PFSK-1 (cell line): ENCODE measurements around the gene MAD1L1.

Experiments used
- FOXP2 ChIP-seq: optimal IDR thresholded peaks from 2 replicates; pipeline ENCODE3; 2011; ENCODE audit warnings: borderline replicate concordance, control low read depth, inconsistent platforms; ENCODE audit not compliant: insufficient read depth; ENCODE audit errors: extremely low read length, extremely low read depth
- POLR2AphosphoS5 ChIP-seq: IDR thresholded peaks from 2 replicates; pipeline ENCODE4 v1.6.1; 2012; ENCODE audit warnings: low read depth, mild to moderate bottlenecking, control low read depth, low read length, moderate library complexity
- SIN3A ChIP-seq: IDR thresholded peaks from 2 replicates; pipeline ENCODE4 v1.6.1; 2012; ENCODE audit warnings: mild to moderate bottlenecking, low read length, moderate library complexity, borderline replicate concordance; ENCODE audit not compliant: insufficient read depth
- TAF1 ChIP-seq: IDR thresholded peaks from 2 replicates; pipeline ENCODE4 v1.6.1; 2012; ENCODE audit warnings: low read length, control low read depth, borderline replicate concordance; ENCODE audit not compliant: insufficient read depth
- TF ChIP-seq, protein P1 (sequence below), 2 experiments: IDR thresholded peaks; 2 replicates each; pipeline versions ENCODE4 v1.6.1 to v1.8.0; 2011 to 2012; ENCODE audit warnings: low read depth in 2 of 2, low read length in 2 of 2, control low read depth in 1 of 2, inconsistent platforms in 1 of 2, mild to moderate bottlenecking in 1 of 2, moderate library complexity in 1 of 2; ENCODE audit not compliant: insufficient read depth in 1 of 2

The MAD1L1 gene

DNA sequence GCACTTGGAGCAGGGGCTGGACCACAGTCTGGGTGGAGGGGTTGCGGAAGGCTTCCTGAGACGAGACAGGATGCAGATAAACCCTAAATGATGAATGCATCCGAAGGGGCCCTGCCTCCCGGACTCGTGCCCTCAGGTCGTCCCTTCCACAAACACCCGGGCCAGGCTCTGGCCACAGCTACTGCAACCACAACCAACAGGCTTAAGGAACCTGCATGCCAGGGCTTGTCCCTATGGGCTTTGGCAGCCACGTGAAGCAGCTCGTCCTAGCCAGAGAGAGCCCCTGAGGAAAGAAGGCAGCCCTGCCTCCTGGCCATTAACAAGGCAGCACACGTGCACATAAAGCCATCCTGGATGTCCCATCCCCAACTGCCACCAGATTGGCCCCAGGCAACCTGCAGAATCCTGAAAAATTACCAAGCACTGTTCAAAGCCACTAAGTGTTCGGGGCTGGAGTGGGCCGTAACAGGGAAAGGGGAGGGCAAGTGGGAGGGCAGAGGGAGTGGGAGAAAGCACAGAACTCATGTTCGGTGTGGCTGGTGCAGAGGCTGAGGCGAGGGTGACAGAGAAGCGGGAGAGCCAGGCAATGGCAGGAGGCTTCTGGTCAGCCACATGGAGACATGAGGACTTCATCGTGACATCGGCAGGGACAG lies 62.7 kb downstream of the MAD1L1 start:
- TF ChIP-seq FOXP2 = no peak
- TF ChIP-seq SIN3A = no peak
- TF ChIP-seq POLR2AphosphoS5 = no peak
- TF ChIP-seq, protein P1, sequence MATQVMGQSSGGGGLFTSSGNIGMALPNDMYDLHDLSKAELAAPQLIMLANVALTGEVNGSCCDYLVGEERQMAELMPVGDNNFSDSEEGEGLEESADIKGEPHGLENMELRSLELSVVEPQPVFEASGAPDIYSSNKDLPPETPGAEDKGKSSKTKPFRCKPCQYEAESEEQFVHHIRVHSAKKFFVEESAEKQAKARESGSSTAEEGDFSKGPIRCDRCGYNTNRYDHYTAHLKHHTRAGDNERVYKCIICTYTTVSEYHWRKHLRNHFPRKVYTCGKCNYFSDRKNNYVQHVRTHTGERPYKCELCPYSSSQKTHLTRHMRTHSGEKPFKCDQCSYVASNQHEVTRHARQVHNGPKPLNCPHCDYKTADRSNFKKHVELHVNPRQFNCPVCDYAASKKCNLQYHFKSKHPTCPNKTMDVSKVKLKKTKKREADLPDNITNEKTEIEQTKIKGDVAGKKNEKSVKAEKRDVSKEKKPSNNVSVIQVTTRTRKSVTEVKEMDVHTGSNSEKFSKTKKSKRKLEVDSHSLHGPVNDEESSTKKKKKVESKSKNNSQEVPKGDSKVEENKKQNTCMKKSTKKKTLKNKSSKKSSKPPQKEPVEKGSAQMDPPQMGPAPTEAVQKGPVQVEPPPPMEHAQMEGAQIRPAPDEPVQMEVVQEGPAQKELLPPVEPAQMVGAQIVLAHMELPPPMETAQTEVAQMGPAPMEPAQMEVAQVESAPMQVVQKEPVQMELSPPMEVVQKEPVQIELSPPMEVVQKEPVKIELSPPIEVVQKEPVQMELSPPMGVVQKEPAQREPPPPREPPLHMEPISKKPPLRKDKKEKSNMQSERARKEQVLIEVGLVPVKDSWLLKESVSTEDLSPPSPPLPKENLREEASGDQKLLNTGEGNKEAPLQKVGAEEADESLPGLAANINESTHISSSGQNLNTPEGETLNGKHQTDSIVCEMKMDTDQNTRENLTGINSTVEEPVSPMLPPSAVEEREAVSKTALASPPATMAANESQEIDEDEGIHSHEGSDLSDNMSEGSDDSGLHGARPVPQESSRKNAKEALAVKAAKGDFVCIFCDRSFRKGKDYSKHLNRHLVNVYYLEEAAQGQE (IDR thresholded peaks at IDR 0.05; ENCODE audit: insufficient read depth in 1 of 2, low read depth in 2 of 2, low read length in 2 of 2) = no peak
- TF ChIP-seq TAF1 = no peak

DNA sequence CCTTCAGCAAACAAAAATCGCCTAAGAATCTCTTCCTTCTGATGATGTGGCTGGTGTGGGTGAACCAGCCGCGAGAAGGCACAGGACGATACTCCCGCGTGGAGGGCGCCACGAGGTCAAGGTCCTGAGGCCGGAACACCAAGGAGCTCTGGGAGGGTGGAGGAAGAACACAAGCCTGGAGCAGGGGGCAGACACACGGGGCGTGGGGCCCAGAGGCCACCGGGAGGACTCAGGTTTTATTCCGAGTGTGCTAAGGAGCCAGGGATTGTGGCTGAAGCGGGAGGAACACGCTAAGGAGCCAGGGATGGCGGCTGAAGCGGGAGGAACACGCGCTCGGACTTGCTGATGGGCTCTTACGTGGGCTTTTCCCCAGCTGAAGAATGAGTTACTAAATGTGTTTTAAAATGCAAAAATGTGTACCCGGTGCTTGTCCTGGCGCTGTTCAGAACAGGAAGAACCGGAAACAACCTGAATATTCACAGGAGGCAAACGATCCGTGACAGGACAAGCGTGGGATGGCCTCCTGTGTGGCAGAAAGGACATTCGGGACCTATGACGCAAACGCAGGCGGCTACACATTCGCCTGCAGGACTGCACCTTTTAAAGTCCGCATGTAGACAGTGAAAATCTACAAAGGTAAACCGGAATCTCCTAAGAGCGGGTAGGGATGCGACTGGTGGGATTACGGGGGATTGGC lies 64.0 kb downstream of the MAD1L1 start:
- TF ChIP-seq, protein P1 (IDR thresholded peaks at IDR 0.05; ENCODE audit: insufficient read depth in 1 of 2, low read depth in 2 of 2, low read length in 2 of 2) = no peak
- TF ChIP-seq POLR2AphosphoS5 (no peak), FOXP2 (no peak), TAF1 (no peak), SIN3A (no peak)

DNA sequence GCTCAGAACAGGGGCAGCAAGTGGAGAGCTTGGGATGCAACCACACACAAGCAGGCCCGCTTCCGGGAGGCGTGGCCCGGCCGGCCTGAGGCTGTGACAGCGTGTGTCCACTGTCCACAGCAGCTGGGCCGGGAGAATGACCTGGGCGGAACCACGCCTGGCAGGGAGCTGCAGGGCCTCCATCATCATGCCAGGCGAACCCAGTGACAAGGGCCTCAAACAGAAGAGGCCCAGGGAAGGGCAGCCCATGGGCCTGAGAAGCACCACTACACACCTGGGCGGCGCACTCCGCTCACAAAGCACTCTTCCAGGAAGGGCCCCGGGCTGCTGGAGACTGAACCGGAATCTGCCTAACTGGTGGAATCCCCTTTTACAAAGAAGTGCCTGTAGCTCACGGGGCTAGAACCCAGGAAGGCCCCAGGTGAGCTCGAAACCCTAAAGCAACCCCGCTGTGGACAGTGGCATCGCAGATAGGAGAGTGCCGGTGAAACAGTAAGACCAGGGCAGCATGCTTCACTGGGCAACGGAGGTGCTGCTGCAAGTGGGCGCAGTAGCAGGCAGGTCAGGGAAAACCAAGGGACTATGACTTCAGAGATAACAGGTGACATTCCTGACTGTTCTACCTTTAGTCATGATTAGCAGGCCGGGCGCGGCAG lies 66.0 kb downstream of the MAD1L1 start:
- TF ChIP-seq POLR2AphosphoS5 = no peak
- no peak for TF ChIP-seq TAF1
- peak; percentile 73 for TF ChIP-seq FOXP2

DNA sequence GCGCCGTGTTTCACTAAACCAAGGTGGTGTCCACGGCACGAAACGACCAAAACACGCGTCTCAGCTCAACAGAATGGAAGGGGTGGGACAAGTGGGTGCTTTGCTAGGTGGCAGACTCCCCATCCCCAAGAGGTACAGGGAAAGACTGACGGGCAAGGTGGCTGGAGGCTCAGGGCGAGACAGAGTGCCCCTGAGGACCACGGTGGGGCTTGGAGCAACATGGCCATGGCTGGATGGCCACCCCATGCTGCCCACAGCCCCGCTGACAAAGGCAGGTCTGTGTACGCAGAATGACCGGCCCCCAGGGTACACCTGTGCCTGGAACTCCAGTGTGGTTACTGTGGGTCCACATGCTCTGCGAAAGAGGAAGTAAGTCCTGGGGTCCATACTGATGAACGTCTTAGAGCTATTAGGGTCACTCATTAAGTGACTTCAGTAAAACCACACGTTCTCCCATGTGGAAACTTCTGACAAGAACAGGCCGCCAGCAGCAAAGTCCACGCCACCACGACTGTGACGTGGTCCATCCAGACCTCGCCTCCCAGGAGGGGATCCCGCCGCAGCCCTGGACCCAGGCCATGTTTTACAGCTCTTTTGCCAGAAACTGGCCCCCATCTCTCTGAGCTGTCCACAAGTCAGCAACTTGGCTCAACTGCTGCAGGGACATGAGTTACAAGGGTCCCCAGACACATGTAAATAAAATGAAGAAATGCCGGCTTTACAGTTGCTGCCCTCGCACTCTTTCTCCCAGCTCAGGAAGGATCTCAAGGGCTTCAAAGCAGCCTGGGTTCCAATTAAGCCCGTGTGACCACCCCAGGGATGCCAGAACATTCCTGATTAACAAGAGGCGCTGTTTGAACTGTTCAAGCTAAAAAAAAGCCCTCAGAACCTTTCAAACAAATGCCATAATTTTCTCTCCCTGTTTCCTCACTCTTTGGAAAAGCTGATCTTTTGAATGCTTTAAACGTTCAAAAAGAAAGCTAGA lies 66.8 kb downstream of the MAD1L1 start:
- TF ChIP-seq, protein P1 (IDR thresholded peaks at IDR 0.05; ENCODE audit: insufficient read depth in 1 of 2, low read depth in 2 of 2, low read length in 2 of 2) = no peak
- TF ChIP-seq FOXP2 (no peak), TAF1 (no peak), SIN3A (no peak), POLR2AphosphoS5 (no peak)

DNA sequence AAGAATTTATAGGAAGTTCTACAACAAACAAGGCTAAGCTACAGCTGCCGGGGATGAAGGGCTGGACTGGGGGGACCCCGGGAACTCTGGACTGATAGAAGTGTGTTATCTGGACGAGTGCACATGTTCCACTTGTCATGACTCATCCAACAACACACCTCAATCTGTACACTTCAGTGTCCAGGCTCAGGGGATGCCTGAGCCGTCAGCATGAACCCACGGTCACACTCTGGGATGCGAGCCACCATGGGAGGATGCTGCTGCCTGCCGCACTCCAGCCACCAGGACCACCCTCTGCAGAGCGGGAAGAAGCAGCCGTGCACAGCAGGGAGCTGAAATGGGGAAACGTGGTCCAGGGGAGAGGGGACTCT lies 67.5 kb downstream of the MAD1L1 start:
- TF ChIP-seq SIN3A (no peak), TAF1 (no peak), POLR2AphosphoS5 (no peak), FOXP2 (no peak)
- TF ChIP-seq, protein P1 (IDR thresholded peaks at IDR 0.05; ENCODE audit: insufficient read depth in 1 of 2, low read depth in 2 of 2, low read length in 2 of 2) = no peak
